GM21447 (cell line): Measurements from ENCODE around the gene DYNC2I2.

Experiments
- ATAC-seq: cut with Tn5 transposase; IDR thresholded peaks from one replicate; pipeline ENCODE4 v1.9.1; 2021; ENCODE audit not compliant: unreplicated experiment

DYNC2I2 gene

GRCh38 chr9:128636556-128637530 lies 19.8 kb downstream of the DYNC2I2 start:
- no peak for ATAC-seq

GRCh38 chr9:128636024-128636390 lies 20.6 kb downstream of the DYNC2I2 start:
- no peak for ATAC-seq

- ATAC-seq = no peak
Measured at GRCh38 chr9:128635266-128636023, 21.2 kb downstream of the DYNC2I2 start.

DNA sequence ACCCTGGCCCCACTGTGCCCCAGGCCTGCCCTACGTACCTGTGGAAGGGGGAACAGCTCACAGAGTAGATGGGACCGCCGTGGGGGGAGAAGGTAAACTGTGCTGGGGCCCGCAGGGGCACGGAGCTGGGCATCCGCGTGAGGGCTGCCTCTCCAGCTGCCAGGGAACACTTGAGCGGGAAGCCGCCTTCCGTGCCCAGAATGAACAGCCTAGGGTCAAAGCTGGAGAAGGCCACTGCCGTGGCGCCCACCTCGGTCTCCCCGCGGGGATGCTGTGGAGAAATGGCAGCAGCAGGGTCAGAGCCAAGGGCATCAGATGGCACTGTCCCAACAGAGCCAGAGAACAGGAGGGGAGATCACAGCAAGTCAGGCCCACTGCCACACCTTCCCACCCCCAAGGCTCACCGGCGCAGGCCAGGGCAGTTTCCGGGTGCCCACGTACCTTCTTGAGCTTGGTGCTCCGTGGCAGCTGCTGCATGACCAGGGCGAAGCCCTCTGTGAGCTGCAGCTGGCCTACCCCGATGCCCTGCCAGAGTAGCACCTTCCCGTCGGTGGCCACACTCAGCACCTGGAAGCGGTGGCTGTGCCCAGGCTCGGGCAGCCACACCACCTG lies 21.9 kb downstream of the DYNC2I2 start:
- ATAC-seq = no peak

DNA sequence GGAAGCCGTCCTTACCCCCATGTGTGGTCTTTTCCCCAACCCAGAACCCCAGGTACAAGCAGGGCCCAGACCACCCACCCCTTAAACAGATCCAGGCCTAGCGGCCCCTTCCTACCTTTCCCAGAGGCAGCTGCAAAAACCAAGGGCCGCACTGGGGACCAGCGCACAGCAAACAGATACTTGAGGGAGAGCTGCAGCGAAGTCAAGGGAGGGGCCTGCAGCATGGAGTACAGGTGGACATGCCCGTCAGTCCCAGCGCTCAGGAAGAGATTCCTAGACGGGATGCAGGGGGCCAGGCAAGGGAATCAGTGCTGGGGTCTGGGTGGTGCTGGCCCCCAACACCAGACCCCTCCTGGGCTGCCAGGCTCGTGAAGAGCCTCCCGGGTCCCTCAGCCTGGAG lies 22.5 kb downstream of the DYNC2I2 start:
- ATAC-seq = no peak

DNA sequence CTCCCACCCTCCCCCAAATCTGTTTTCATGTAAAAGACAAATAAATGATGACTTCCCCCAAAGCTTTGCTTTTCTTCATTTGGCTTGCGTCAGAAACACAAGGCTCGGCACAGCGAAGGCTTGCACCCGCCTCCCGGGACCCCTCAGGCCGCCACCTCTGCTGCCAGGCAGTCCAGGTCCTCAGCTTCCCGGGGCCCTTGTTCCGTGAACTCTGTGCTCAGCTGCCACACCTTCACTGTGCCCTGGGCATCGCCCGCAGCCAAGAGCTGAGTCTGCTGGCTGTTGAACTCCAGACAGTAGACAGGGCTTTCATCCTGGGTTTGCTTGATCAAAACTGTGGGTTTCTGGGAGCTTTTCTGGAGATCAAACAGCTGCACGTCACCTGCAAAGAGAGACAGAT lies 23.0 kb downstream of the DYNC2I2 start:
- ATAC-seq = no peak

DNA sequence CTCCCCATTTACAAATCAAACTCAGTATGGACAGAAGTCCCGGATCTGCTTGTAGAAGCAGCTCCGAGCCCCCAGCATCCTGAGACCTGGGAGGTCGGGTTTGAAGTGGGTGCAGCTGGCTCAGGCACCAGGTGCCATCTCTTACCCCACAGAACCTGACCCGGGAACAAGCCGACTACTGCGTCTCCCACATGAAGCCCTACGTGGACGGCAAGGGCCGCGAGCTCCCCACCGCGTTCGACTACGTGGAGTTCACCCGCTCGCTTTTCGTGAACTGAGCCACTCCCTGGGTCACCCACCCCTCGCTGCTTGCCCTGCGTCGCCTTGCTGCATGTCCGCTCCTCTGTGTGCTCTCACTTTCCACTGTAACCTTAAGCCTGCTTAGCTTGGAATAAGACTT lies 23.6 kb downstream of the DYNC2I2 start:
- no peak for ATAC-seq

- ATAC-seq = no peak
Measured at GRCh38 chr9:128632486-128632885, 24.2 kb downstream of the DYNC2I2 start.

DNA sequence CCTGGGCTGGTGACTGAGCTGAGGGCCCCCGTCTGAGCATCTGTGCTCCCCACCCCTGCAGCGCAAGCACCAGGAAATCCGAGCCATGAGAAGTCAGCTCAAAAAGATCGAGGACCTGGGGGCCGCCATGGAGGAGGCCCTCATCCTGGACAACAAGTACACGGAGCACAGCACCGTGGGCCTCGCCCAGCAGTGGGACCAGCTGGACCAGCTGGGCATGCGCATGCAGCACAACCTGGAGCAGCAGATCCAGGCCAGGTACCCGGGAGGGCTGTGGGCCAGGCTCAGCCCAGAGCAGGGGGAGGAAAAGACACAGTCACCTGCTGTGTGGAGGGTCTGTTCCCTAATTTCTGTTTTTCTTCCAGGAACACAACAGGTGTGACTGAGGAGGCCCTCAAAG lies 24.6 kb downstream of the DYNC2I2 start:
- no peak for ATAC-seq

GRCh38 chr9:128631636-128632035 lies 25.0 kb downstream of the DYNC2I2 start:
- ATAC-seq = no peak

- no peak for ATAC-seq
Measured at GRCh38 chr9:128629852-128630545, 26.6 kb downstream of the DYNC2I2 start.

GRCh38 chr9:128629136-128629535 lies 27.5 kb downstream of the DYNC2I2 start:
- ATAC-seq = no peak

- no peak for ATAC-seq
Measured at GRCh38 chr9:128628471-128629048, 28.1 kb downstream of the DYNC2I2 start.

DNA sequence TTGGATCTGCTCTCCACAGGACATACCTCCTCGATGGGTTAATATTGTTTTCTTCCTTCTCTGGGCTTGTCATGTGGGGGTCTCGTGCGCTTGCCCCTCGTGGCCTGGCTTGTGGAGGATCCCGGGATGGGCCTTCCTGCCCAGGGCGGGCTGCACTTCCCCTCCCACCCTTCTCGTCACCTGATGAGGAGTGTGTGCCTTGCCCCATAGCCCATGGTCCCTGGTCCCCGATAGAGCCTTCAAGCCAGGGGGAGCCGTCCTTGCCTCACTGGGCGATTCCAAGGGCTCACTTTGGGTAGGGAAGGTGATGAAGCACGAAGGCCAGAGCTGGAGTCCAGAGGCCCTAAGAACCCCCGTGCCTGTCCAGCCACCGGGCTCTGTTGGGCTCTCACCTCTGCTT lies 28.7 kb downstream of the DYNC2I2 start:
- no peak for ATAC-seq

DNA sequence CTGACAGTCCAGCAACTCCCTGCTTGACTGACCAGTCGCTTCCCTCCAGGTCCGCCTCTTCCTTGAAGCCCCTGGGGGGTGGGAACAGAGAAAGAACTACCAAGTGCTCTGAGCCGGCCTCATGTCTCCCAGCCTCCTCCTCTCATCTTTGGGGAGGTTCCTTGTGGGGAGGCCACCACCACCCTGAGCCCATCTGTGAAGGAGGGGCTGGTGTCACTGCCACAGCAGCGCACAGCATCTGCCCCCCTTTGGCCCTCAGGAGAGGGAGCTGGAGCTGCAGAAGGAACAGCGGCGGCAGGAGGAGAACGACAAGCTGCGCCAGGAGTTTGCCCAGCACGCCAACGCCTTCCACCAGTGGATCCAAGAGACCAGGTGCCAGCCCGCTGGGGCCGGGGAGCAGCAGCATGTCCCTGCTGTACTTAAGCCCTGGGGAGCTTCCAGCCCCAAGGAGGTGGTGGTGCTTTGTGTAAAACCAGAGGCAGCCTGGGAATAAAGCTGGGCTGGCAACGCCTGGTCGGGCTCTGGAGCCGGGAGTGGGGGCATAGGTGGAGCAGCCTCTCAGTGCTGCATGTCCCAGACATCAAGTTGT lies 29.4 kb downstream of the DYNC2I2 start:
- no peak for ATAC-seq

DNA sequence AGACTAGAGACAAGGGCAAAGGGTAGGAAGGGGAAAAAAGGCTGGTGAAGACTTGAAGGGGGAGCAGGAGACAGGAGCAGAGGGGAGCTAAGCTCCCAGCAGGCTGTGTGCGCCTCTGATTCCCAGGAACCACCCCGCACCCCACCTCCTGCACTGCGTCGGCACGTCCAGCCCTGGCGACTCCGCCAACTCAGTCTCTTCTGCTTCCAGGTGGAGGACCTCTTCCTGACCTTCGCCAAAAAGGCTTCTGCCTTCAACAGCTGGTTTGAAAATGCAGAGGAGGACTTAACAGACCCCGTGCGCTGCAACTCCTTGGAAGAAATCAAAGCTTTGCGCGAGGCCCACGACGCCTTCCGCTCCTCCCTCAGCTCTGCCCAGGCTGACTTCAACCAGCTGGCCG lies 30.5 kb downstream of the DYNC2I2 start:
- ATAC-seq = no peak

- no peak for ATAC-seq
Measured at GRCh38 chr9:128625391-128626146, 31.1 kb downstream of the DYNC2I2 start.

GRCh38 chr9:128624566-128624965 lies 32.1 kb downstream of the DYNC2I2 start:
- ATAC-seq = no peak

GRCh38 chr9:128621730-128622455 lies 34.8 kb downstream of the DYNC2I2 start:
- no peak for ATAC-seq
